H9 (cell line): ENCODE data around the gene NUFIP2. TPM values are rescaled to one million over a fixed set of nuclear protein-coding genes. Genes with fewer than 3 reads are reported as not detected.

ENCODE experiments used
- DNase-seq: peaks from one replicate; pipeline ENCODE4 v3.0.0-alpha.2; 2017
- H2AFZ ChIP-seq: one replicate; pipeline ENCODE4 v1.6.1; 2013; ENCODE audit warnings: mild to moderate bottlenecking, low read length, control low read depth, moderate library complexity
- H2AK5ac ChIP-seq: 2 replicates; pipeline ENCODE4 v1.6.1; 2013; ENCODE audit warnings: low read length, control low read depth, mixed read lengths; ENCODE audit not compliant: insufficient read length
- H2BK120ac ChIP-seq: one replicate; pipeline ENCODE4 v1.6.1; 2013; ENCODE audit warnings: low read depth, mild to moderate bottlenecking, low read length, control low read depth, inconsistent platforms; ENCODE audit not compliant: poor library complexity, severe bottlenecking
- H2BK12ac ChIP-seq: 2 replicates; pipeline ENCODE4 v1.6.1; 2013; ENCODE audit warnings: low read length, control low read depth, mixed read lengths, low read depth; ENCODE audit not compliant: insufficient read length
- H2BK15ac ChIP-seq: 2 replicates; pipeline ENCODE4 v1.6.1; 2013; ENCODE audit warnings: low read depth, low read length, control low read depth
- H2BK20ac ChIP-seq: one replicate; pipeline ENCODE4 v1.6.1; 2013; ENCODE audit warnings: low read depth, mild to moderate bottlenecking, low read length, control low read depth, inconsistent platforms; ENCODE audit not compliant: poor library complexity, severe bottlenecking
- H2BK5ac ChIP-seq: 2 replicates; pipeline ENCODE4 v1.6.1; 2013; ENCODE audit warnings: low read length, control low read depth, mixed read lengths; ENCODE audit not compliant: insufficient read length
- H3K14ac ChIP-seq: 2 replicates; pipeline ENCODE4 v1.6.1; 2013; ENCODE audit warnings: low read length, control low read depth; ENCODE audit not compliant: insufficient read depth
- H3K18ac ChIP-seq: 2 replicates; pipeline ENCODE4 v1.6.1; 2013; ENCODE audit warnings: low read depth, mild to moderate bottlenecking, mixed read lengths, low read length, control low read depth; ENCODE audit not compliant: insufficient read length
- H3K23ac ChIP-seq: 2 replicates; pipeline ENCODE4 v1.6.1; 2013; ENCODE audit warnings: low read length, control low read depth, mixed read lengths, low read depth; ENCODE audit not compliant: insufficient read length
- H3K23me2 ChIP-seq: 2 replicates; pipeline ENCODE4 v1.6.1; 2013; ENCODE audit warnings: low read depth, mild to moderate bottlenecking, mixed read lengths, low read length, control low read depth; ENCODE audit not compliant: insufficient read length, poor library complexity, severe bottlenecking
- H3K27ac ChIP-seq: 2 replicates; pipeline ENCODE4 v1.5.1; 2013; ENCODE audit warnings: low read length, control low read depth, mixed read lengths, low read depth; ENCODE audit not compliant: insufficient read length
- H3K27me3 ChIP-seq: 2 replicates; pipeline ENCODE4 v1.6.1; 2013; ENCODE audit warnings: low read length, control low read depth, inconsistent platforms; ENCODE audit not compliant: insufficient read depth
- H3K4ac ChIP-seq: 2 replicates; pipeline ENCODE4 v1.6.1; 2013; ENCODE audit warnings: low read depth, mild to moderate bottlenecking, control low read depth, inconsistent platforms, low read length, moderate library complexity
- H3K4me1 ChIP-seq: 2 replicates; pipeline ENCODE4 v1.6.1; 2013; ENCODE audit warnings: low read length, control low read depth, inconsistent platforms; ENCODE audit not compliant: insufficient read depth
- H3K4me2 ChIP-seq: 2 replicates; pipeline ENCODE4 v1.6.1; 2013; ENCODE audit warnings: low read length, control low read depth, mixed read lengths; ENCODE audit not compliant: insufficient read length, insufficient read depth
- H3K56ac ChIP-seq: 2 replicates; pipeline ENCODE4 v1.6.1; 2013; ENCODE audit warnings: low read depth, mild to moderate bottlenecking, mixed read lengths, low read length, control low read depth; ENCODE audit not compliant: insufficient read length
- H3K79me1 ChIP-seq: 2 replicates; pipeline ENCODE4 v1.6.1; 2013; ENCODE audit warnings: low read depth, mild to moderate bottlenecking, moderate library complexity, low read length, control low read depth, inconsistent platforms; ENCODE audit not compliant: insufficient read depth, poor library complexity, severe bottlenecking
- H3K79me2 ChIP-seq: 2 replicates; pipeline ENCODE4 v1.6.1; 2013; ENCODE audit warnings: low read length, control low read depth, inconsistent platforms; ENCODE audit not compliant: insufficient read depth
- H3K9ac ChIP-seq: 2 replicates; pipeline ENCODE4 v1.6.1; 2013; ENCODE audit warnings: low read length, control low read depth, mixed read lengths; ENCODE audit not compliant: insufficient read length; ENCODE audit errors: extremely low read depth
- H3K9me3 ChIP-seq: one replicate; pipeline ENCODE4 v1.6.1; 2013; ENCODE audit warnings: low read depth, low read length, inconsistent platforms; ENCODE audit not compliant: control insufficient read depth
- H3T11ph ChIP-seq: one replicate; pipeline ENCODE4 v1.6.1; 2013; ENCODE audit warnings: mild to moderate bottlenecking, low read length, control low read depth, inconsistent platforms
- H4K20me1 ChIP-seq: one replicate; pipeline ENCODE4 v1.6.1; 2013; ENCODE audit not compliant: control insufficient read depth, insufficient read length, insufficient read depth
- H4K5ac ChIP-seq: 2 replicates; pipeline ENCODE4 v1.6.1; 2013; ENCODE audit warnings: low read depth, mild to moderate bottlenecking, mixed read lengths, low read length, control low read depth; ENCODE audit not compliant: insufficient read length
- H4K8ac ChIP-seq: replicated peaks from 2 replicates; pipeline ENCODE4 v1.6.1; 2013; ENCODE audit warnings: low read length, control low read depth, mixed read lengths, low read depth; ENCODE audit not compliant: insufficient read length
- H4K91ac ChIP-seq: 2 replicates; pipeline ENCODE4 v1.6.1; 2013; ENCODE audit warnings: low read depth, mild to moderate bottlenecking, moderate library complexity, mixed read lengths, low read length, control low read depth; ENCODE audit not compliant: insufficient read length
- H3K27ac Mint-ChIP-seq, 3 experiments: 2 replicates in 2 of 3; 3 replicates in 1 of 3; pipeline ENCODE4 v1.8.0; 2020 to 2021; ENCODE audit warnings: mixed read lengths in 3 of 3, mild to moderate bottlenecking in 1 of 3, moderate library complexity in 1 of 3
- H3K27me3 Mint-ChIP-seq: 2 replicates; pipeline ENCODE4 v1.8.0; 2021; ENCODE audit warnings: low read depth, mild to moderate bottlenecking, moderate library complexity, mixed read lengths
- H3K36me3 Mint-ChIP-seq, 3 experiments: 2 replicates in 2 of 3; 3 replicates in 1 of 3; pipeline ENCODE4 v1.8.0; 2020 to 2021; ENCODE audit warnings: low read depth in 3 of 3, mixed read lengths in 3 of 3; ENCODE audit not compliant: insufficient read depth in 1 of 3
- H3K4me1 Mint-ChIP-seq, 2 experiments: 2 replicates each; pipeline ENCODE4 v1.8.0; 2020; ENCODE audit warnings: mixed read lengths in 2 of 2
- H3K4me3 Mint-ChIP-seq, 2 experiments: 2 replicates in 1 of 2; 3 replicates in 1 of 2; pipeline ENCODE4 v1.8.0; 2020 to 2021; ENCODE audit warnings: mild to moderate bottlenecking in 2 of 2, mixed read lengths in 2 of 2, moderate library complexity in 1 of 2
- H3K9me3 Mint-ChIP-seq, 2 experiments: 2 replicates in 1 of 2; 3 replicates in 1 of 2; pipeline ENCODE4 v1.8.0; 2020; ENCODE audit warnings: mild to moderate bottlenecking in 2 of 2, mixed read lengths in 2 of 2, moderate library complexity in 1 of 2
- WGBS: extraction: QIAGEN DNeasy Blood & Tissue Kit; methylation state at CpG from one replicate; pipeline ENCODE4 v1.1.7; 2013; ENCODE audit warnings: missing lambda C conversion rate, low lambda C conversion rate, mixed read lengths; ENCODE audit not compliant: insufficient read length; ENCODE audit errors: extremely low coverage; 5-methylcytosine and 5-hydroxymethylcytosine counted together
- total RNA-seq: library from RNA; stranded (reverse); gene quantifications from 2 replicates; pipeline ENCODE4 v1.2.1, GENCODE V29; 2021
- TF ChIP-seq, protein P1 (sequence below): fragments of 200-600 bp; sonication (generic); conservative IDR thresholded peaks from 3 replicates; pipeline ENCODE4 v1.8.0; 2021; ENCODE audit warnings: antibody characterized with exemption, mild to moderate bottlenecking

NUFIP2 gene
- total RNA-seq, 1 experiment from 2014 or later: 97.9 TPM

DNA sequence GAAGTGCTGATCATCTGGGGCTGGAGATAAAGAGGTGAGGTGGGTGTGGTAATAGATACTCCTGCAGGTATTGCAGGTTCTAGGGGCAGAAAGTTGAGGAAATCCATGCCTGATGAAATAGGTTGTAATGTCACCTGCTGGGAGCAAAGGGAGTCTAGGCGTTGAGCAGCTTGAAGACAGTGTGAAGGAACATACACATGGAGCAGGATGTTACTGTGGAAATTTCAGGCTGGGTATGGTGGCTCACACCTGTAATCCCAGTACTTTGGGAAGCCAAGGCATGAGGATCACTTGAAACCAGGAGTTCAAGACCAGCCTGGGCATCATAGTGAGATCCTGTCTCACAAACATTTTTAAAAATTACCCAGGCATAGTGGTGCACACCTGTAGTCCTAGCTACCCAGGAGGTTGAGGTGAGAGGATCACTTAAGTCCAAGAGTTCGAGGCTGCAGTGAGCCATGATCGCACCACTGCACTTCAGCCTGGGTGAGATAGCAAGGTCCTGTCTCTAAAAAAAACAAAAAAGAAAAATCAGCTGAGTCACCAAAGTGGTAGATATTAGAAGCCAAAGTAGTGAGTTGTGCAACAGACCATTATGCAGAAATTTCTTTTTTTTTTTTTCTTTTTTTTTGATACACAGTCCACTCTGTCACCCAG is 56.3 kb downstream of the NUFIP2 start:
- Histone ChIP-seq H3K4me2 (no peak overlapping the region), H4K5ac (no peak overlapping the region), H3K23ac (no peak overlapping the region), H2AK5ac (no peak overlapping the region), H4K20me1 (no peaks in the 10 kb centered on the region), H3K18ac (no peak overlapping the region), H3K79me1 (no peaks in the 10 kb centered on the region), H2BK15ac (no peak overlapping the region), H2BK12ac (no peak overlapping the region), H3K9ac (no peak overlapping the region), H3K4ac (no peak overlapping the region), H3T11ph (no peak overlapping the region), H3K79me2 (no peaks in the 10 kb centered on the region), H3K9me3 (no peaks in the 10 kb centered on the region), H3K56ac (no peak overlapping the region), H3K27me3 (no peaks in the 10 kb centered on the region), H2BK5ac (no peak overlapping the region), H2BK120ac (no peak overlapping the region), H2BK20ac (no peak overlapping the region), H3K27ac (no peak overlapping the region), H3K4me1 (peaks cover 8% of the 10 kb centered on the region; the same call in 1 of the 2 replicates), H4K91ac (no peak overlapping the region), H2AFZ (no peak overlapping the region), H3K14ac (no peak overlapping the region), H3K23me2 (no peaks in the 10 kb centered on the region), H4K8ac (no peak overlapping the region)
- peaks cover 0 to 4% of the 10 kb centered on the region in 2 experiments; a peak in 2 of 5 replicates for H3K9me3 Mint-ChIP-seq
- H3K27me3 Mint-ChIP-seq: no peaks in the 10 kb centered on the region
- WGBS: no CpG with 5 or more reads among the region's 3 CpGs
- no peak for DNase-seq
- no peaks in the 10 kb centered on the region for H3K36me3 Mint-ChIP-seq
- TF ChIP-seq, protein P1, sequence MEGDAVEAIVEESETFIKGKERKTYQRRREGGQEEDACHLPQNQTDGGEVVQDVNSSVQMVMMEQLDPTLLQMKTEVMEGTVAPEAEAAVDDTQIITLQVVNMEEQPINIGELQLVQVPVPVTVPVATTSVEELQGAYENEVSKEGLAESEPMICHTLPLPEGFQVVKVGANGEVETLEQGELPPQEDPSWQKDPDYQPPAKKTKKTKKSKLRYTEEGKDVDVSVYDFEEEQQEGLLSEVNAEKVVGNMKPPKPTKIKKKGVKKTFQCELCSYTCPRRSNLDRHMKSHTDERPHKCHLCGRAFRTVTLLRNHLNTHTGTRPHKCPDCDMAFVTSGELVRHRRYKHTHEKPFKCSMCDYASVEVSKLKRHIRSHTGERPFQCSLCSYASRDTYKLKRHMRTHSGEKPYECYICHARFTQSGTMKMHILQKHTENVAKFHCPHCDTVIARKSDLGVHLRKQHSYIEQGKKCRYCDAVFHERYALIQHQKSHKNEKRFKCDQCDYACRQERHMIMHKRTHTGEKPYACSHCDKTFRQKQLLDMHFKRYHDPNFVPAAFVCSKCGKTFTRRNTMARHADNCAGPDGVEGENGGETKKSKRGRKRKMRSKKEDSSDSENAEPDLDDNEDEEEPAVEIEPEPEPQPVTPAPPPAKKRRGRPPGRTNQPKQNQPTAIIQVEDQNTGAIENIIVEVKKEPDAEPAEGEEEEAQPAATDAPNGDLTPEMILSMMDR: no peak
- no peak overlapping the region for H3K27ac Mint-ChIP-seq
- H3K4me1 Mint-ChIP-seq: peaks cover 27 to 29% of the 10 kb centered on the region in 2 experiments
- H3K4me3 Mint-ChIP-seq: no peak overlapping the region
